ENCODE results near the gene PLA2G2F. TPM values are rescaled to one million over a fixed set of nuclear protein-coding genes. Genes with fewer than 3 reads are reported as not detected.
A peak's percentile ranks its signal among the peaks of the same experiment; 100 is the strongest.

PLA2G2F gene
- total and polyA plus RNA-seq, 7 donors: 0.60 to 0.80 TPM; not detected in 5

DNA sequence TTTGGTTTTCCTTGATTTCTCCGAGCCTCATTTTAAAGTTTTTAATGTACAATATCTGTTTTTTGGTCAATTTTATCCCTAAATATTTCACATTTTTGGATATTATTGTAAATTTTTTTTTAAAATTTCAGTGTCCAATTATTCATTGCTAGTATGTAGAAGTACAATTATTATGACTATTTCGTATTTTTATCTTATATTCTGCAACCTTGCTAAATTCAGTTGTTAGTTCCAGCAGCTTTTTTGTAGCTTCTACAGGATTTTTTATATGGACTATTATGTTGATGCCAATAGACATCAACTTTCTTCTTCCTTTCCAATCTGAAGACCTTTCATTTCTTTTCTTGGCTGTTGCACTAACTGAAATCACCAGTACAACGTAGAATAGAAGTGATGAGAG lies 4.1 kb upstream of the PLA2G2F start:
- Histone ChIP-seq H3K4me1 (no peaks in the 10 kb centered on the region), H3K36me3 (no peaks in the 10 kb centered on the region), H3K9me3 (no peaks in the 10 kb centered on the region), H3K4me3 (no peak overlapping the region), H3K27ac (no peak overlapping the region), H3K27me3 (peaks cover 0 to 8% (median 0%) of the 10 kb centered on the region in 3 donors)
- DNase-seq: no peak
- 94 to 95% methylated on average over 3 of the region's 3 CpGs for WGBS, 2 donors
- TF ChIP-seq, protein P1, sequence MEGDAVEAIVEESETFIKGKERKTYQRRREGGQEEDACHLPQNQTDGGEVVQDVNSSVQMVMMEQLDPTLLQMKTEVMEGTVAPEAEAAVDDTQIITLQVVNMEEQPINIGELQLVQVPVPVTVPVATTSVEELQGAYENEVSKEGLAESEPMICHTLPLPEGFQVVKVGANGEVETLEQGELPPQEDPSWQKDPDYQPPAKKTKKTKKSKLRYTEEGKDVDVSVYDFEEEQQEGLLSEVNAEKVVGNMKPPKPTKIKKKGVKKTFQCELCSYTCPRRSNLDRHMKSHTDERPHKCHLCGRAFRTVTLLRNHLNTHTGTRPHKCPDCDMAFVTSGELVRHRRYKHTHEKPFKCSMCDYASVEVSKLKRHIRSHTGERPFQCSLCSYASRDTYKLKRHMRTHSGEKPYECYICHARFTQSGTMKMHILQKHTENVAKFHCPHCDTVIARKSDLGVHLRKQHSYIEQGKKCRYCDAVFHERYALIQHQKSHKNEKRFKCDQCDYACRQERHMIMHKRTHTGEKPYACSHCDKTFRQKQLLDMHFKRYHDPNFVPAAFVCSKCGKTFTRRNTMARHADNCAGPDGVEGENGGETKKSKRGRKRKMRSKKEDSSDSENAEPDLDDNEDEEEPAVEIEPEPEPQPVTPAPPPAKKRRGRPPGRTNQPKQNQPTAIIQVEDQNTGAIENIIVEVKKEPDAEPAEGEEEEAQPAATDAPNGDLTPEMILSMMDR (IDR thresholded peaks at IDR 0.05): no peak
- intact Hi-C loops (cut with DNase I): no loop called here

DNA sequence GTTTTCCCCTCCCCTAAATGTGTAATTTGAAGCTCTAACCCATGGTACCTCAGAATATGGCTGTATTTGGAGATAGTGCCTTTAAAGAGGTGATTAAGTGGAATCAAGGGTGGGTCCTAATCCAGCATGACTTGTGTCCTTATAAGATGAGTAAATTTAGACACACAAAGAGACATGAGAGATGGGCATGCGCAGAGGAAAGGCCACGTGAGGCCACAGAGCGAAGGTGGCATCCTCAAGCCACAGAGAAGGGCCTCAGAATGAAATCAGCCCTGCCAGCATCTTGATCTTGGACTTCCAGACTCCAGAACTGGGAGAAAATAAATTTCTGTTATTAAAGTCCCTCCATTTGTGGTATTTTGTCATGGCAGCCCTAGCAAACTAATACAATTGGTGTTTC lies 2.9 kb upstream of the PLA2G2F start:
- TF ChIP-seq POLR2A (IDR thresholded peaks at IDR 0.05) (no peak), EP300 (IDR thresholded peaks at IDR 0.05) (no peak), POLR2AphosphoS5 (IDR thresholded peaks at IDR 0.05) (no peak)
- TF ChIP-seq, protein P1 (IDR thresholded peaks at IDR 0.05): no peak
- H3K4me1 ChIP-seq: no peaks in the 10 kb centered on the region
- DNase-seq: peak; percentile 18
- no peaks in the 10 kb centered on the region for H3K36me3 ChIP-seq
- no peak overlapping the region for H3K4me3 ChIP-seq
- H3K27ac ChIP-seq: no peak overlapping the region
- intact Hi-C loops (cut with DNase I): no loop called here
- 95% methylated on average over 3 of the region's 3 CpGs for WGBS, 2 donors
- no peaks in the 10 kb centered on the region for H3K9me3 ChIP-seq
- peaks cover 0 to 8% (median 0%) of the 10 kb centered on the region in 3 donors for H3K27me3 ChIP-seq

DNA sequence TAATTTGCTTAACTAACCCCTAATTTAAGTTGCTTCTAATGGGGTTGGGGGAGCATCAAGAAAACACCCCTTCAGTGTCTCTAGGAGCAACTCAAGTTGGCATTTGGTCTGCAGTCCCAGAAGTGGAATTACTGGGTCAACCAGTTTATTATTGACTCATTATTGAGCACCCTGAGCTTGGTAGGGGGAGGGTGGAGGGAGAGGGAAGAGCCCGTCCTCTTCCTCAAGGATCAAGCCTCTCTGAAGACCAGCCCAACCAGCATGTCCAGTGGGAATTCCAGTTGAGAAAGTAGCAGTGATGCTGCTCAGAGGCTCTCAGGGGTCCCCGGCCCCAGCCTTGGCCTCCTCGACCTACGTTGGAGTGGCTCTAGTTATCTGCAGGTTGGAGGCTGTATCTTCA lies 2.1 kb upstream of the PLA2G2F start:
- 92 to 95% methylated on average over 4 of the region's 4 CpGs for WGBS, 2 donors
- Histone ChIP-seq H3K9me3 (no peaks in the 10 kb centered on the region), H3K36me3 (no peaks in the 10 kb centered on the region), H3K27ac (no peak overlapping the region), H3K4me3 (no peak overlapping the region), H3K27me3 (peaks cover 0 to 8% (median 0%) of the 10 kb centered on the region in 3 donors), H3K4me1 (no peaks in the 10 kb centered on the region)
- DNase-seq: peak; percentile 29
- intact Hi-C loops (cut with DNase I): no loop called here
- TF ChIP-seq, protein P1 (IDR thresholded peaks at IDR 0.05): no peak
- no peak for TF ChIP-seq POLR2A (IDR thresholded peaks at IDR 0.05)
- TF ChIP-seq EP300 (IDR thresholded peaks at IDR 0.05): no peak
- no peak for TF ChIP-seq POLR2AphosphoS5 (IDR thresholded peaks at IDR 0.05)

DNA sequence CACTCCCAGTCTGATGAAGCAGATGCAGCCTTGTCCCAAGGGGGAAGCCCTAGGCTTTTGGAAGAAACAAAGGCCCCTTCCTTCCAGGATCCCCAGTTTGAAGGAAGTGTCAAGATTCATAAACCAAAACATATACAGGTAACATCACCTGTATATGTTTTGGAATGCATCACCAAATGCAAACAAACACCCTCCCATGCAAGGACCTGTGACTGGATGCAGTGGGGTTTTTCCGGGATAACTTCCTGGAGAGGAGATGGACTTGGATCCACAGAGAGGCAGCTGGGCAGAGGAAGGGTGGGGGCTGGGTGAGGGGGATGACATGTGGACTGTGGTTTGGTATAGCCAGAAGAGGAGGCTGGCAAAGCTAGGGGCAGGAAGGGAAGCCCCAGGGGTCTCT lies 1.5 kb upstream of the PLA2G2F start:
- Histone ChIP-seq H3K36me3 (no peaks in the 10 kb centered on the region), H3K27me3 (peaks cover 0 to 8% (median 0%) of the 10 kb centered on the region in 3 donors), H3K4me1 (no peaks in the 10 kb centered on the region), H3K4me3 (no peak overlapping the region), H3K9me3 (no peaks in the 10 kb centered on the region), H3K27ac (no peak overlapping the region)
- TF ChIP-seq POLR2AphosphoS5 (IDR thresholded peaks at IDR 0.05) (no peak), POLR2A (IDR thresholded peaks at IDR 0.05) (no peak), EP300 (IDR thresholded peaks at IDR 0.05) (no peak)
- TF ChIP-seq, protein P1 (IDR thresholded peaks at IDR 0.05): no peak
- WGBS, 2 donors: 27 to 71% methylated on average over 1 of the region's 1 CpG
- intact Hi-C loops (cut with DNase I): no loop called here
- peak; percentile 3 for DNase-seq

DNA sequence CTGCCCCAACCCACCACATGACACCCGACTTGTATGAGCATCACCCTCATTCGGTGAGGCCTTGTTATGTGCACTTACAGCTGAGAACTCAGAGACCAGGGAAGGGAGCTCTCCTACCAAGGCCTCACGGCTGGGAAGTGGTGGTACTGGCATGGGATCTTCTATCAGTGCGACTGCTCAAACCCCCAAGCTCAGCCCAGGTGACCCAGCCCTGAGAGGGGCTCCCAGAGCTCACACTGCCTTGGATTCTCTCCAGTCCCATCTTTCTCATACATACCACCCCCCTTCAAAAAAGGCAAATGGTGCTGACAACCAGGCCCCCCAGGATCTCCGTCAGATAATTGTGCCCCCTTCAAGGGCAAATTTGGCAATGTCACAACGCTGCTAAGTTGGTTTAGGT lies 777 bp upstream of the PLA2G2F start:
- H3K27ac ChIP-seq: no peak overlapping the region
- H3K4me1 ChIP-seq: no peaks in the 10 kb centered on the region
- DNase-seq: peak; percentile 15
- 94 to 95% methylated on average over 6 of the region's 6 CpGs for WGBS, 2 donors
- intact Hi-C loops (cut with DNase I): no loop called here
- H3K27me3 ChIP-seq: peaks cover 0 to 8% (median 0%) of the 10 kb centered on the region in 3 donors
- no peaks in the 10 kb centered on the region for H3K36me3 ChIP-seq
- no peaks in the 10 kb centered on the region for H3K9me3 ChIP-seq
- no peak overlapping the region for H3K4me3 ChIP-seq
- TF ChIP-seq POLR2AphosphoS5 (IDR thresholded peaks at IDR 0.05): no peak
- no peak for TF ChIP-seq EP300 (IDR thresholded peaks at IDR 0.05)
- TF ChIP-seq, protein P1 (IDR thresholded peaks at IDR 0.05): no peak
- TF ChIP-seq POLR2A (IDR thresholded peaks at IDR 0.05): no peak
